CD4-positive, CD25-positive, alpha-beta regulatory T cell (primary cell): ENCODE data around the gene EPPIN. TPM values are rescaled to one million over a fixed set of nuclear protein-coding genes. Genes with fewer than 3 reads are reported as not detected.

Source experiments
- ATAC-seq, 2 donors: fragments of 150-1000 bp; cut with Tn5 transposase; one replicate each; pipeline ENCODE4 v1.10.0; 2021; ENCODE audit warnings: low read depth in 2 of 2, moderate number of reproducible peaks in 2 of 2, moderate library complexity in 1 of 2
- DNase-seq, 3 donors: peaks; one replicate each; pipeline versions ENCODE4 v3.0.0 to v3.0.0-alpha.2; 2012 to 2022; ENCODE audit warnings: mixed read lengths in 1 of 3
- H3K27ac ChIP-seq: one replicate; pipeline ENCODE4 v1.7.0; 2013; ENCODE audit warnings: mild to moderate bottlenecking, low read length; ENCODE audit not compliant: insufficient read depth, poor library complexity, severe bottlenecking
- H3K27me3 ChIP-seq: one replicate; pipeline ENCODE4 v1.7.0; 2013; ENCODE audit warnings: low read length; ENCODE audit not compliant: control insufficient read depth, insufficient read depth
- H3K36me3 ChIP-seq: one replicate; pipeline ENCODE4 v1.7.0; 2013; ENCODE audit warnings: mild to moderate bottlenecking, low read length, moderate library complexity; ENCODE audit not compliant: control insufficient read depth, insufficient read depth
- H3K4me1 ChIP-seq: 2 replicates; pipeline ENCODE4 v1.7.0; 2013; ENCODE audit warnings: mild to moderate bottlenecking, low read length; ENCODE audit not compliant: insufficient read depth, control insufficient read depth, poor library complexity, severe bottlenecking
- H3K4me3 ChIP-seq: one replicate; pipeline ENCODE4 v1.7.0; 2013; ENCODE audit warnings: low read depth, mild to moderate bottlenecking, low read length, moderate library complexity
- H3K9me3 ChIP-seq, 2 experiments: 1 replicate in 1 of 2; 2 replicates in 1 of 2; pipeline ENCODE4 v1.7.0; 2013; ENCODE audit warnings: low read length in 2 of 2, mild to moderate bottlenecking in 1 of 2, moderate library complexity in 1 of 2; ENCODE audit not compliant: control insufficient read depth in 2 of 2
- H3K27ac Mint-ChIP-seq, 3 donors: one replicate each; pipeline ENCODE4 v1.8.0; 2020 to 2022; ENCODE audit warnings: mild to moderate bottlenecking in 3 of 3, mixed read lengths in 3 of 3, moderate library complexity in 2 of 3
- H3K27me3 Mint-ChIP-seq: one replicate; pipeline ENCODE4 v1.8.0; 2022; ENCODE audit warnings: mild to moderate bottlenecking, mixed read lengths
- H3K36me3 Mint-ChIP-seq: one replicate; pipeline ENCODE4 v1.8.0; 2020; ENCODE audit warnings: mixed read lengths
- H3K4me1 Mint-ChIP-seq, 4 donors: one replicate each; pipeline ENCODE4 v1.8.0; 2020 to 2022; ENCODE audit warnings: mixed read lengths in 4 of 4, mild to moderate bottlenecking in 1 of 4
- H3K4me3 Mint-ChIP-seq, 4 donors: one replicate each; pipeline ENCODE4 v1.8.0; 2020 to 2022; ENCODE audit warnings: mild to moderate bottlenecking in 4 of 4, mixed read lengths in 4 of 4, moderate library complexity in 3 of 4
- H3K9me3 Mint-ChIP-seq, 7 donors: one replicate each; pipeline ENCODE4 v1.8.0; 2020 to 2022; ENCODE audit warnings: mixed read lengths in 7 of 7, mild to moderate bottlenecking in 3 of 7, moderate library complexity in 2 of 7
- polyA plus RNA-seq, 4 donors: library from polyadenylated mRNA; unstranded; fragments of 300-500 nt; fragmentation: Illumina TruSeq; gene quantifications; one replicate each; pipeline ENCODE4 v1.2.3, GENCODE V29; 2021
- total RNA-seq: library from RNA; stranded (reverse); gene quantifications from one replicate; pipeline ENCODE4 v1.2.3, GENCODE V29; 2022

Gene EPPIN
- total and polyA plus RNA-seq, 5 donors from 2014 or later, result not detected

GRCh38 chr20:45527294-45527693 lies 19.9 kb downstream of the EPPIN start:
- Mint-ChIP-seq H3K9me3 (no peaks in the 10 kb centered on the region), H3K27me3 (peaks cover 53% of the 10 kb centered on the region), H3K4me3 (no peak overlapping the region), H3K4me1 (no peaks in the 10 kb centered on the region), H3K27ac (no peak overlapping the region), H3K36me3 (no peaks in the 10 kb centered on the region)
- no peaks in the 10 kb centered on the region for H3K4me1 ChIP-seq
- DNase-seq, result no peak
- H3K36me3 ChIP-seq, result no peaks in the 10 kb centered on the region
- no peak overlapping the region for H3K27ac ChIP-seq
- ATAC-seq, result no peak
- H3K4me3 ChIP-seq, result no peak overlapping the region
- peaks cover 15% of the 10 kb centered on the region for H3K27me3 ChIP-seq
- H3K9me3 ChIP-seq, result no peaks in the 10 kb centered on the region

GRCh38 chr20:45523821-45524220 lies 23.4 kb downstream of the EPPIN start:
- H3K27ac ChIP-seq, result no peak overlapping the region
- H3K36me3 ChIP-seq, result no peaks in the 10 kb centered on the region
- no peaks in the 10 kb centered on the region for H3K4me1 Mint-ChIP-seq
- H3K4me3 ChIP-seq, result no peak overlapping the region
- H3K27ac Mint-ChIP-seq, result no peak overlapping the region
- no peak for DNase-seq
- H3K27me3 ChIP-seq, result peaks cover 12% of the 10 kb centered on the region
- no peaks in the 10 kb centered on the region for H3K36me3 Mint-ChIP-seq
- H3K9me3 Mint-ChIP-seq, result peaks cover 0 to 2% (median 0%) of the 10 kb centered on the region in 7 donors
- no peaks in the 10 kb centered on the region for H3K9me3 ChIP-seq
- no peak for ATAC-seq
- H3K4me3 Mint-ChIP-seq, result no peak overlapping the region
- H3K27me3 Mint-ChIP-seq, result peaks cover 35% of the 10 kb centered on the region
- no peaks in the 10 kb centered on the region for H3K4me1 ChIP-seq

- no peak overlapping the region for H3K27ac Mint-ChIP-seq
- no peak for ATAC-seq
Measured at GRCh38 chr20:45518282-45518681, 28.9 kb downstream of the EPPIN start.

GRCh38 chr20:45515147-45515913 lies 31.9 kb downstream of the EPPIN start, which contains the start of gene SPINT3:
SPINT3 (minus strand) TSS chr20:45515622; CDS start chr20:45515608, 14 bp downstream.
- peaks cover 21% of the 10 kb centered on the region for H3K27me3 Mint-ChIP-seq
- Histone ChIP-seq H3K27ac (no peak within 1 kb of the TSS), H3K27me3 (peaks cover 10% of the 10 kb centered on the region), H3K4me1 (no peaks in the 10 kb centered on the region), H3K36me3 (no peaks in the 10 kb centered on the region), H3K9me3 (no peaks in the 10 kb centered on the region), H3K4me3 (no peak within 1 kb of the TSS)
- ATAC-seq (no peak), DNase-seq (no peak)
- H3K36me3 Mint-ChIP-seq, result no peaks in the 10 kb centered on the region
- no peak within 1 kb of the TSS for H3K4me3 Mint-ChIP-seq
- H3K9me3 Mint-ChIP-seq, result no peaks in the 10 kb centered on the region
- no peak within 1 kb of the TSS for H3K27ac Mint-ChIP-seq
- no peaks in the 10 kb centered on the region for H3K4me1 Mint-ChIP-seq

More at GRCh38 chr20:45518282-45518681, 28.9 kb downstream of the EPPIN start:
- DNase-seq, result no peak
- Mint-ChIP-seq H3K27me3 (peaks cover 14% of the 10 kb centered on the region), H3K4me3 (no peak overlapping the region), H3K4me1 (no peaks in the 10 kb centered on the region), H3K9me3 (peaks cover 0 to 2% (median 0%) of the 10 kb centered on the region in 7 donors), H3K36me3 (no peaks in the 10 kb centered on the region)
- Histone ChIP-seq H3K4me3 (no peak overlapping the region), H3K9me3 (no peaks in the 10 kb centered on the region), H3K4me1 (no peaks in the 10 kb centered on the region), H3K36me3 (no peaks in the 10 kb centered on the region), H3K27me3 (peaks cover 13% of the 10 kb centered on the region), H3K27ac (no peak overlapping the region)

GRCh38 chr20:45510242-45510862 lies 36.8 kb downstream of the EPPIN start:
- no peak for DNase-seq
- no peaks in the 10 kb centered on the region for H3K9me3 ChIP-seq
- H3K36me3 ChIP-seq, result no peaks in the 10 kb centered on the region
- H3K27ac ChIP-seq, result no peak overlapping the region
- H3K27me3 Mint-ChIP-seq, result peaks cover 49% of the 10 kb centered on the region
- H3K4me1 ChIP-seq, result no peaks in the 10 kb centered on the region
- H3K9me3 Mint-ChIP-seq, result no peaks in the 10 kb centered on the region
- no peak overlapping the region for H3K4me3 Mint-ChIP-seq
- no peaks in the 10 kb centered on the region for H3K36me3 Mint-ChIP-seq
- ATAC-seq, result no peak
- H3K4me3 ChIP-seq, result no peak overlapping the region
- peaks cover 6% of the 10 kb centered on the region for H3K27me3 ChIP-seq
- H3K27ac Mint-ChIP-seq, result no peak overlapping the region
- peaks cover 0 to 2% (median 0%) of the 10 kb centered on the region in 4 donors for H3K4me1 Mint-ChIP-seq

GRCh38 chr20:45509091-45509490 lies 38.1 kb downstream of the EPPIN start:
- no peak overlapping the region for H3K27ac ChIP-seq
- H3K36me3 ChIP-seq, result no peaks in the 10 kb centered on the region
- H3K36me3 Mint-ChIP-seq, result no peaks in the 10 kb centered on the region
- no peaks in the 10 kb centered on the region for H3K9me3 ChIP-seq
- no peak overlapping the region for H3K4me3 Mint-ChIP-seq
- ATAC-seq (no peak), DNase-seq (no peak)
- no peak overlapping the region for H3K27ac Mint-ChIP-seq
- peaks cover 0 to 2% (median 0%) of the 10 kb centered on the region in 4 donors for H3K4me1 Mint-ChIP-seq
- H3K9me3 Mint-ChIP-seq, result no peaks in the 10 kb centered on the region
- peaks cover 55% of the 10 kb centered on the region for H3K27me3 Mint-ChIP-seq
- no peak overlapping the region for H3K4me3 ChIP-seq
- H3K4me1 ChIP-seq, result no peaks in the 10 kb centered on the region
- H3K27me3 ChIP-seq, result peaks cover 9% of the 10 kb centered on the region

- no peak overlapping the region for H3K4me3 Mint-ChIP-seq
- ATAC-seq (no peak), DNase-seq (no peak)
- no peaks in the 10 kb centered on the region for H3K9me3 Mint-ChIP-seq
- H3K4me1 Mint-ChIP-seq, result peaks cover 0 to 2% (median 0%) of the 10 kb centered on the region in 4 donors
- H3K36me3 Mint-ChIP-seq, result no peaks in the 10 kb centered on the region
- H3K4me3 ChIP-seq, result no peak overlapping the region
- peaks cover 11% of the 10 kb centered on the region for H3K27me3 ChIP-seq
- no peaks in the 10 kb centered on the region for H3K9me3 ChIP-seq
- no peak overlapping the region for H3K27ac ChIP-seq
- no peaks in the 10 kb centered on the region for H3K36me3 ChIP-seq
- no peaks in the 10 kb centered on the region for H3K4me1 ChIP-seq
- H3K27me3 Mint-ChIP-seq, result peaks cover 57% of the 10 kb centered on the region
- H3K27ac Mint-ChIP-seq, result no peak overlapping the region
Measured at GRCh38 chr20:45508068-45508886, 38.9 kb downstream of the EPPIN start.
